Activated naive CD8-positive, alpha-beta T cell treated with anti-CD3 and anti-CD28 coated beads for 36 hours (primary cell): ENCODE results near the gene BTBD2. TPM values are rescaled to one million over a fixed set of nuclear protein-coding genes. Genes with fewer than 3 reads are reported as not detected.
A peak's percentile ranks its signal among the peaks of the same experiment; 100 is the strongest.
"Not testable (repeated sequence)": the region's sequence is repeated elsewhere in the genome, so short reads cannot be mapped to it uniquely, and the experiment has no call there.

Experiments used
- DNase-seq: peaks from one replicate; pipeline ENCODE4 v3.0.0; 2021
- H3K27ac Mint-ChIP-seq: one replicate; pipeline ENCODE4 v1.8.0; 2022; ENCODE audit warnings: mild to moderate bottlenecking, moderate library complexity, mixed read lengths
- H3K27me3 Mint-ChIP-seq: one replicate; pipeline ENCODE4 v1.8.0; 2022; ENCODE audit warnings: mild to moderate bottlenecking, mixed read lengths
- H3K36me3 Mint-ChIP-seq: one replicate; pipeline ENCODE4 v1.8.0; 2021; ENCODE audit warnings: mild to moderate bottlenecking, mixed read lengths
- H3K4me1 Mint-ChIP-seq: one replicate; pipeline ENCODE4 v1.8.0; 2021; ENCODE audit warnings: mixed read lengths
- H3K4me3 Mint-ChIP-seq: one replicate; pipeline ENCODE4 v1.8.0; 2022; ENCODE audit warnings: mild to moderate bottlenecking, moderate library complexity, mixed read lengths
- H3K9me3 Mint-ChIP-seq: one replicate; pipeline ENCODE4 v1.8.0; 2022; ENCODE audit warnings: mixed read lengths
- total RNA-seq, 2 experiments: library from RNA; stranded (reverse); gene quantifications; one replicate each; pipeline ENCODE4 v1.2.3, GENCODE V29; 2021

Gene BTBD2
- total RNA-seq, 2 experiments from 2014 or later = 22.1 to 26.2 TPM

DNA sequence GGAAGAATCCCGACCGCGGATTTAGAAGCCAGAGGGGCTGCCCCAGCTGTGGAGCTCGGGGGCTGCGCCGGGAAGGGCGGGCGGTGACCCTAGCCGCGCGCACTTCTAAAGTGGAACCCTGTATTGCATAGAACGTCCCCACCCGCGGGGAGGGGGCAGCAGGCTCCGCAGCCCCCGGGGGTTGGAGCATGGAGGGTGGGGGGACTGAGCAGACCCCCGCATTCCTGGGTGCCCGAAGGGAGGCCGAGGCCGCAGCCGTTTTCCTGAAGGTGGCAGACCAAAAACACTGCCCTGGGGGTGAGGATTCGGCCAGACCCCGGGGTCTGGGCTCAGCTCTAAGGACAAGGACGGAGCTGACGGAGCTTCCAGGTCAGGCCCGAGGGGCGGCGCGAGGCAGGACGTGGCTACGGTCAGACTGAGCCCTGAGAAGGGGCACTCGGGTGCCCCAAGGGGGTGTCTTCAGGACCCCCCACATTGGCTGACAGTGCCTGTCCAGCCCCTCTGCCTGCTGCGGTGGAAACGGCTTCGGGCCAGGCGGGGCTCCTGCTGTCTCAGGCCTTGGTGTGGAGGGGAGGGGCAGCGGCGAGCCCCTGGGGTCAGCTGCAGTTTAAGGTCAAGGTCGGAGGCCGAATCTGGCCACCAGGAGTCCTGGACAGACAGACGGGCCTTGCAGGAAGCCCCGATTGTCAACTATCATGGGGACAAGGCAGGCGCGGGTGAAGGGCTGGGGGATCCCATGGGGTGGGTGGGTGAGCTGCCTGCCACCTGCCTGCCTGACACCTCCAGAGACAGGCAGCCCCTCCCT is 23.0 kb upstream of the BTBD2 start:
- Mint-ChIP-seq H3K36me3 (peaks cover 19% of the 10 kb centered on the region), H3K27me3 (no peaks in the 10 kb centered on the region), H3K4me3 (no peak overlapping the region), H3K4me1 (peaks cover 19% of the 10 kb centered on the region), H3K9me3 (no peaks in the 10 kb centered on the region), H3K27ac (no peak overlapping the region)
- DNase-seq = no peak

DNA sequence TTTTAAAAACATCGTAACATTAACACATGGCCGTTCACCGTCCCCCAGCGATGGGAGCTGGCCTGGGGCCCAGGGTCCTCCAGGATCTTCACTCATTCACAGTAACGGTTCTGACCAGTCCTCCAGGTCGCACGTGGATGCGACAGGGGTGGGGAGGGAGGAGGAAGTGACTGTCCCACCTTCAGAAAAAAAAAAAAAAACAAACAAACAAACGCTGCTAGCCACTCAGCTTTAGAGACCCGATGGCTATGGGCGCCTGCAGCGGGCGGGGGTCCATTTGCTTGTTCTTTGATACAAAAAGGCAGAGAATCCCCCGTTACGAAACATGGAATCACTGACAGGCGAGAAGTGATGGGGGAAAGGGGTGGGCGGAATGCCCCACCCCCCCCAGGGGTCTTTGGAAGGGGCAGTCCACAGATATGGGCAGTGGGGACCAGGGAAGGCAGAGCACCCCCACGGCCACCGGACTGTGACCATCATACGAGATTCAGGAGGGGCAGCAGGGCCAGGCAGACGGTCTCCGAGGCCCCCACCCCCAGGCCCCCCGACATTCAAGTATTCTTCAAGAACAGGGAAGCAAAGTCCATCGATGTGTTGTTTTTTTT is 22.2 kb upstream of the BTBD2 start:
- no peak for DNase-seq
- Mint-ChIP-seq H3K36me3 (peaks cover 17% of the 10 kb centered on the region), H3K4me3 (no peak overlapping the region), H3K9me3 (no peaks in the 10 kb centered on the region), H3K27me3 (no peaks in the 10 kb centered on the region), H3K27ac (no peak overlapping the region), H3K4me1 (peaks cover 18% of the 10 kb centered on the region)

DNA sequence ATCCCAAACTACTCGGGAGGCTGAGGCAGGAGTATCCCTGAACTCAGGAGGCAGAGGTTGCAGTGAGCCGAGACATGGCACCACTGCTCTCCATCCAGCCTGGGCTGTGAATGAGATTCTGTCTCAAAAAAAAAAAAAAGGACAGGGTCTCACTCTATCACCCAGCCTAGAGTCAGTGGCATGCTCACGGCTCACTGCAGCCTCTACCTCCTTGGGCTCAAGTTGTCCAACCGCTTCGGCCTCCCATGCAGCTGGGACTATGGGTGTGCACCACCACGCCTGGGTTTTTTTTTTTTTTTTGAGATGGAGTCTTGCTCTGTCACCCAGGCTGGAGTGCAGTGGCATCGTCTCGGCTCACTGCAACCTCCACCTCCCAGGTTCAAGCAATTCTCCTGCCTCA is 20.9 kb upstream of the BTBD2 start:
- Mint-ChIP-seq H3K36me3 (peaks cover 12% of the 10 kb centered on the region), H3K4me3 (no peak overlapping the region), H3K9me3 (no peaks in the 10 kb centered on the region), H3K27ac (no peak overlapping the region), H3K4me1 (peaks cover 27% of the 10 kb centered on the region), H3K27me3 (no peaks in the 10 kb centered on the region)
- no peak for DNase-seq

DNA sequence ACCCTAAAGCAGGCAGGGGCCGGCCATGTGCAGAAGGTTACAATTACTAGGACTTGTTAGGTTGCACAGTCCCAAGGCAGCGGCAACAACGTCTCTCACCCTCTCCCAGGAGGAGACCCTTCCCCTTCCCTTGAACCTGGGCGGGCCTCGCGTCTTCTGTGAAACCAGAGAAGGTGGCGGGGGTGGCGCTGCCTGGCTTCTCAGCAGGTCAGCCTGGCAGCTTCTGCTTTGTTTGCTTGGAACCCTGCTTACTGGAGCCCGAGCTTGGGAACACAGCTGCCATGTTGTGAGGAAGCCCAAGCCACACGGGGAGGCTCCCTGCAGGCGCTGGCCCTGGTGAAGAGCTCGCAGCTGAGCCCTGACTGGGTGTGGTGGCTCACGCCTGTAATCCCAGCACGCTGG is 20.1 kb upstream of the BTBD2 start:
- Mint-ChIP-seq H3K4me1 (peaks cover 27% of the 10 kb centered on the region), H3K27ac (no peak overlapping the region), H3K36me3 (peaks cover 6% of the 10 kb centered on the region), H3K9me3 (no peaks in the 10 kb centered on the region), H3K27me3 (no peaks in the 10 kb centered on the region), H3K4me3 (no peak overlapping the region)
- no peak for DNase-seq

DNA sequence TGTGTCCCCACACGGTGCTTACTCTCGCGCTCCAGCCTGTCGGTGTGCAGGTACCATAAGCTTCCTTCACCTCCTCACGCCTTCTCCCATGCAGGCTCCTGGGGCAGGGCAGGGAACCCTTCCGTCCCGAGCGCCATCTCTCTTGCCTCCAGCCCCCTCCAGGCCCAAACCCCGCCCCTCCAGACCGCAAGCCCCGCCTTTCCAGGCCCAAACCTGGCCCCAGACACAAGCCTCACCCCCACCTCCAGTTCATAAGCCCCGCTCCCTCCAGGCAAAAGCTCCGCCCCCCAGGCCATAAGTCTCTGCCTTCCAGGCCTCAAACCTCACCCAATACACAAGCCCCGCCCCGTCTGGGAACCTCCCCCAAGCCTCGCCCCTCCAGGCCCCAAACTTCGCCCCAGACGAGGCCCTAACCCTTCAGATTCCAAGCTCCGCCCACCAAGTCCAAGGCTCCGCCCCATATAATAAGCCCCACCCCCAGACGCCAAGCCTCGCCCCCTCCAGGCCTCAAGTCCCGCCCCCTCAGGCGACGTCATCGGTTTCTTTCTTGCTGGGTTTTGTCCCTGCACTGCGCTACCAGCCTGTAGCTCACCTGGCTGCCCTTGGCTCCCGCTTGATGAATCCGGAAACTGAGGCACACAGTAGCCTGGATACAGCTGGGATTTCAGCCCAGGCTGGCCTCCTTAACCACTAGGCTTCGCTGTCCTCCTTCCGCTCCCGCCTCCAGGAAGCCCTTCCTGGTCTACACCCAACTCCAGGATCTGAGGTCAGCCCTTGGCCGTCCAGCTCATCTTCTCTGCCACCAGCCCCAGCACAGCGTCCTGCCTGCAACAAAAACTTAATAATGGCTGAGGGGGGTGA is 19.4 kb upstream of the BTBD2 start:
- Mint-ChIP-seq H3K27me3 (no peaks in the 10 kb centered on the region), H3K36me3 (peaks cover 6% of the 10 kb centered on the region), H3K4me3 (no peak overlapping the region), H3K9me3 (no peaks in the 10 kb centered on the region), H3K4me1 (peaks cover 27% of the 10 kb centered on the region), H3K27ac (no peak overlapping the region)
- DNase-seq = peak; percentile 72

DNA sequence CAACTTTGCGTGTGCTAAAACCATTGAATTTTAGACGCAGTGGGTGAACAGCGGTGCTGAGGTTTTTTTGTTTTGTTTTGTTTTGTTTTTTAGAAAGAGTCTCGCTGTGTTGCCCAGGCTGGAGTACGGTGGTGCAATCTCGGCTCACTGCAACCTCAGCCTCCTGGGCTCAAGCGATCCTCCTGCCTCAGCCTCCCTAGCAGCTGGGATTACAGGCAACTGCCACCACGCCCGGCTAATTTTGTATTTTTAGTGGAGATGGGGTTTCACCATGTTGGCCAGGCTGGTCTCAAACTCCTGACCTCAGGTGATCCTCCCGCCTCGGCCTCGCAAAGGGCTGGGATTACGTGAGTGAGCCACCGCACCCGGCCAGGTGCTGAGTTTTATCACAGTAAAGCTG is 18.7 kb upstream of the BTBD2 start:
- not testable (repeated sequence) for H3K27me3 Mint-ChIP-seq, DNase-seq, H3K4me3 Mint-ChIP-seq, H3K9me3 Mint-ChIP-seq, H3K36me3 Mint-ChIP-seq, H3K27ac Mint-ChIP-seq
- H3K4me1 Mint-ChIP-seq = peaks cover 27% of the 10 kb centered on the region

DNA sequence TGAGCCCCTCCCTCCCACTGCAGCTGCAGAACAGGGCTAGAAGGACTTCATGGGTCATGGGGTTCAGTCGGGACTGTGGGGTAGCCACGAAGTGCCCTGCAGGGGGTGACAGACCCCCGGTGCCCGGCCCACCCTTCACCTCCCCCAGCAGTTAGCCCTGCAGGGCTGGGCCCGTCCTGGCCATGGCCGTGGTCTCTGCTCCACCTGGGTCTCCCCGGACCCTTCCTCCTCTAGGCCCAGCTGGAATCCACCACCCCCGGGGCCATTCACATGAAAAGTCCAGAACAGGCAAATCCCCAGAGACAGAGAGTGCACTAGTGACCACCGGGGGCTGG is 18.3 kb upstream of the BTBD2 start:
- Mint-ChIP-seq H3K4me1 (peaks cover 27% of the 10 kb centered on the region), H3K27ac (no peak overlapping the region), H3K36me3 (peaks cover 6% of the 10 kb centered on the region), H3K4me3 (no peak overlapping the region), H3K27me3 (no peaks in the 10 kb centered on the region), H3K9me3 (no peaks in the 10 kb centered on the region)
- DNase-seq = no peak

DNA sequence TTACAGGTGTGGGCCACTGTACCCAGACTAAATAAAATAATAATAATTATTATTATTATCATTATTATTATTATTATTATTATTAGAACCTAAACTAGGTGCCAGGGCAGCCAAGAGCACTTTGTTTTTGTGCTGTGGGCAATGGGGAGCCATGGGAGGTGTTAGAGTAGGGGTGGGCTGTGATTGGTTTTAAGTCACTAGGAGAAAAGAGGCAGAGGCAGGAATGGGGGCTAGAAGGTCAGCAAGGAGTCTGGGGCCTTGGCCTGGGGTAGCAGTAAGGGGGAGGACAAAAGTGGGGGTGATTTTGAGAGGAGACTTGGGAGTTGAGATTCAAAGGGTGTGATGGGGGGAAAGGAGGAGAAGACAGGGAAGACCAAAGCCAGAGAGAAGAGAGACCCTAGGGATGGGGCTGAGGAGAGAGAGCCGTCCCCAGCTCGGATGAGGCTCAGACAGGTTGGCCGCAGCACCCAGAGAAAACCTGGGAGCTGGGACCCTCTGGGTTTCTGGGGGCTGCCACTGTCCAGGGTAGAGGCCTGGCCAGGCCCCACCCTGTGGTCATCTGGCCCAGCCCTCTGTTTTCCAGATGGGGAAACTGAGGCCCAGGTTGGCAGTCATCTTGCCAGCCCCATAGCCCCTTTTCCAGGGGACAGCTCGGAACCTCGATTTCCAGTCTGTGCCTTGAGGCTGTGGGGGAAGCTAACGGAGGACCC is 17.8 kb upstream of the BTBD2 start:
- Mint-ChIP-seq H3K27me3 (no peaks in the 10 kb centered on the region), H3K4me1 (peaks cover 27% of the 10 kb centered on the region), H3K9me3 (no peaks in the 10 kb centered on the region), H3K27ac (no peak overlapping the region), H3K4me3 (no peak overlapping the region), H3K36me3 (peaks cover 6% of the 10 kb centered on the region)
- DNase-seq = no peak

DNA sequence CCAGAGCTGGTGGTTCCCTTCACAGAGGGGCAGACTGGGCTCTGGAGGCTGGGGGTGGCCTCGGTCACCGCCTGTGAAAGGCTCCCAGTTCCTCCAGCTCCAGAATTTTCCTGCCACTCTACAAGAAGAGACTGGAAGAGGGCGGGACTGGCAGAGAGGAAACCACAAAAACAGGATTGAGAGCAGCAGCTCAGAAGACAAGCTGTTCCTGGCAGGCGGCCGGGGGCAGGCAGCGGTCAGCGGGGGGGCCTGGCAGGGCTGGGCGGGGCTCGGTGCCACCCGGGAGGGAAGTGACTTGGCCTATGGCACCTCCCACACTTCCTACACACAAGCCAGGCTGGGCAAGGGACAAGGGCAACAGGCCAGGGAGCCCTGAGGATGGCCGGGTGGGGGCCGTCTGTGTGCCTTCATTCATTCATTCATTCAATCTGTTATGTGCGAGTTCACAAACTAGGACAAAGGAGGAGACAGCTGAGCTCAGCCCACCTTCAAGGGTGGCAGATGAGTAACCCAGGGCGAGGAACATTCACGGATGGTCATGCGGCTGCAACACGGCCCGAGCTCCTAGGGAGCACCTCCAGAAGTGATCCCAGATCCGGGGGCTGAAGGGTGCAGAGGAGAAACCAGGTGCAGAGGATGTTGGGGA is 16.9 kb upstream of the BTBD2 start:
- Mint-ChIP-seq H3K36me3 (no peaks in the 10 kb centered on the region), H3K27ac (peak overlapping the region; percentile 86), H3K9me3 (no peaks in the 10 kb centered on the region), H3K27me3 (no peaks in the 10 kb centered on the region), H3K4me1 (peaks cover 25% of the 10 kb centered on the region), H3K4me3 (peak overlapping the region; percentile 69)
- peak; percentile 38 for DNase-seq

DNA sequence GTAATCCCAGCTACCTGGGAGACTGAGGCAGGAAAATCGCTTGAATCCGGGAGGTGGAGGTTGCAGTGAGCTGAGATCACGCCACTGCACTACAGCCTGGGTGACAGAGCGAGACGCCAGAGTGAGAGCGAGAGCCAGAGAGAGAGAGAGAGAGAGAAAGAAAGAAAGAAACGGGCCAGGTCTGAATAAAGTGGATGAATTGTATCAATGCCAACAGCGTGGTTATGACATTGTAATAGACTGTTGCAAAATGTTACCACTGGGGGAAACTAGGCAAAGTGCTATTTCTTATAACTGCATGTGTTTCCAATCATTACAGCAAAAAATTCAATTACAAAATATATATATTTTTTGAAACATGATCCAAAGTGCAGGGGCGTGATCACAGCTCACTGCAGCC is 11.8 kb upstream of the BTBD2 start:
- H3K27ac Mint-ChIP-seq = no peak overlapping the region
- no peak for DNase-seq
- peaks cover 5% of the 10 kb centered on the region for H3K36me3 Mint-ChIP-seq
- H3K9me3 Mint-ChIP-seq = peaks cover 7% of the 10 kb centered on the region
- H3K4me3 Mint-ChIP-seq = no peak overlapping the region
- H3K27me3 Mint-ChIP-seq = no peaks in the 10 kb centered on the region
- H3K4me1 Mint-ChIP-seq = peaks cover 9% of the 10 kb centered on the region

DNA sequence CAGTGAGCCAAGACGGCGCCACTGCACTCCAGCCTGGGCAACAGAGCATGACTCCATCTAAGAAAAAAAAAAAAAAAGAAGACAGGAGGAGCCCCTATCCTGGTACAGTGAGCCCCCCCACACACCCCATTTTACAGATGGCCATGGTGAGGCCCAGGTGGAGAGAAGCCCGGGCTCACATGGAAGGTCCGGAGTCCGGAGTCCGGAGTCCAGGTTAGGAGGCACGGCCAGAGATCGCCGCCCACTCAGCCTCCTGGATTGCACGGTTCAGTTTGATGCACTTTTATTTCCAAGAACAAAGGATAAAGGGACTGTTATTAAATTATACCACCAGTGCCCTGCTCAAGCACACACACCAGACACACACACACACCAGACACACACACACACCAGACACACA is 11.3 kb upstream of the BTBD2 start:
- H3K36me3 Mint-ChIP-seq = peaks cover 5% of the 10 kb centered on the region
- no peak for DNase-seq
- H3K4me3 Mint-ChIP-seq = no peak overlapping the region
- no peaks in the 10 kb centered on the region for H3K27me3 Mint-ChIP-seq
- peaks cover 7% of the 10 kb centered on the region for H3K9me3 Mint-ChIP-seq
- no peak overlapping the region for H3K27ac Mint-ChIP-seq
- H3K4me1 Mint-ChIP-seq = peaks cover 3% of the 10 kb centered on the region

DNA sequence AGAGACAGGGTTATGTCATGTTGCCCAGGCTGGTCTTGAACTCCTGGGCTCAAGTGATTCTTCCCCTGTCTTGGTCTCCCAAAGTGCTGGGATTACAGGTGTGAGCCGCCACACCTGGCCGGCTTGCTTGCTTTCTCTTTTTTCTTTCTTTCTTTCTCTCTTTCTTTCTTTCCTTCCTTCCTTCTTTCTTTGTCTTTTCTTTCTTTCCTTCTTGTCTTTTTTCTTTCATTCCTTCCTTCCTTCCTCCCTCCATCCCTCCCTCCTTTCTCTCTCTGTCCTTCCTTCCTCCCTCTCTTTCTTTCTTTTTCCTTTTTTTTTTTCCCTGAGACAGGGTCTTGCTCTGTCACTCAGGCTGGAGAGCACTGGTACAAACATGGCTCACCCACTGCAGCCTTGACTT is 6.8 kb upstream of the BTBD2 start:
- Mint-ChIP-seq H3K27me3 (no peaks in the 10 kb centered on the region), H3K4me3 (no peak overlapping the region), H3K36me3 (peaks cover 5% of the 10 kb centered on the region), H3K4me1 (no peaks in the 10 kb centered on the region), H3K9me3 (peaks cover 7% of the 10 kb centered on the region), H3K27ac (no peak overlapping the region)
- no peak for DNase-seq

DNA sequence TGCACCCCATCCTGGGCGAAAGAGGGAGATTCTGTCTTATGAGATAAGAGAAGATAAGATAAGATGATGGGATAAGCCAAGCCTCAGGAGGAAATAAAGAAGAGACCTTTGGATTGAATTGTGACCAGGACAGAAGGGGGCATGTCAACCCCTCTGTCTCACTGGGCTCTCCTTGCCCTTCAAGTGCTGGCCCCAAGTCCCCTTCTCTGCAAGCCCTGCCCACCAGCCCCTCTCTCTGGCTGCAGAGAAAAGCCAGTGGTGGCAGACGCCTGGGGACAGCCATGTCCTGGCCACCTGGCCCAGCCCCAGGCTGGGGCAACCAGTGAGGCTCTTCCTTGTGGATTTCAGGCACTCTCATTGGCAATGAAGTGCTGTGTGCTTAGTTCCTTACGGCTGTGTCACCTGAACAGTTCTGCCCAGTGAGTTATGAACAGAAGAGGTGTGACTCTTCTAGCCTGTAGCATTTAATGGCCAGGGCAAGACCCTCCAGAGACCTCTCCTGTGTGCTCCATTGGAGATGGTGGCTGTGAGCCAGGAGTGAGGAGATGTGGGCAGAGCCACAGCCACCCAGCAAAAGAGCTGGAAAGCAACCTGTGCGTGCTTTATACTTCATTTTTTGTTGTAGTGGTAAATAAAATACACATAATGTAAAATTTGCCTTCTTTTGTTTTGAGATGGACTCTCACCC is 6.1 kb upstream of the BTBD2 start:
- Mint-ChIP-seq H3K4me1 (peaks cover 2% of the 10 kb centered on the region), H3K36me3 (peaks cover 5% of the 10 kb centered on the region), H3K27me3 (no peaks in the 10 kb centered on the region), H3K4me3 (no peak overlapping the region), H3K27ac (no peak overlapping the region), H3K9me3 (peaks cover 7% of the 10 kb centered on the region)
- DNase-seq = no peak

DNA sequence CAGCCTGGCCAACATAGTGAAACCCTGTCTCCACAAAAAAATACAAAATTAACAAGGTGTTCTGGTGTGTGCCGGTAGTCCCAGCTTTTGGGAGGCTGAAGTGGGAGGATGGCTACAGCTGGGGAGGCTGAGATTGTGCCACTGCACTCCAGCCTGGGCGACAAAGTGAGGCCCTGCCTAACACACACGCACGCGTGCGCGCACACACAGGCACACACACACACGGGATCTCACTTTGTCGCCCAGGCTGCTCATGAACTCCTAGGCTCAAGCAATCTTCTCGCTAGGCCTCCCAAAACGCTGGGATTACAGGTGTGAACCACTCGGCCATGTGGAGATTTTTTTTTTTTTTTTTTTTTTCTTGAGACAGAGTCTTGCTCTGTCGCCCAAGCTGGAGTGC is 3.2 kb upstream of the BTBD2 start:
- Mint-ChIP-seq H3K9me3 (no peaks in the 10 kb centered on the region), H3K27ac (no peak overlapping the region), H3K4me1 (peaks cover 5% of the 10 kb centered on the region), H3K4me3 (no peak overlapping the region), H3K36me3 (no peaks in the 10 kb centered on the region), H3K27me3 (no peaks in the 10 kb centered on the region)
- no peak for DNase-seq
